ENCODE measurements around the gene CRYM.
"Not testable (repeated sequence)": the region's sequence is repeated elsewhere in the genome, so short reads cannot be mapped to it uniquely, and the experiment has no call there.

CRYM gene

GRCh38 chr16:21276090-21276489 lies 2.0 kb downstream of the CRYM start:
- no peak for DNase-seq (ENCODE audit: insufficient read length)
- FAIRE-seq, result no peak
- TF ChIP-seq POLR2A (IDR thresholded peaks at IDR 0.05; ENCODE audit: low read depth, low read length) (no peak), POLR2AphosphoS5 (IDR thresholded peaks at IDR 0.05; ENCODE audit: low read depth, low read length) (no peak), TAF1 (IDR thresholded peaks at IDR 0.05; ENCODE audit: borderline replicate concordance, low read depth, low read length) (no peak)

GRCh38 chr16:21275529-21275928 lies 2.6 kb downstream of the CRYM start:
- TF ChIP-seq POLR2AphosphoS5 (IDR thresholded peaks at IDR 0.05; ENCODE audit: low read depth, low read length), result no peak
- TF ChIP-seq TAF1 (IDR thresholded peaks at IDR 0.05; ENCODE audit: borderline replicate concordance, low read depth, low read length), result no peak
- TF ChIP-seq POLR2A (IDR thresholded peaks at IDR 0.05; ENCODE audit: low read depth, low read length), result no peak
- FAIRE-seq (no peak), DNase-seq (ENCODE audit: insufficient read length) (no peak)

- FAIRE-seq (peak; percentile 70), DNase-seq (ENCODE audit: insufficient read length) (no peak)
- TF ChIP-seq POLR2AphosphoS5 (IDR thresholded peaks at IDR 0.05; ENCODE audit: low read depth, low read length), result no peak
- no peak for TF ChIP-seq POLR2A (IDR thresholded peaks at IDR 0.05; ENCODE audit: low read depth, low read length)
- TF ChIP-seq TAF1 (IDR thresholded peaks at IDR 0.05; ENCODE audit: borderline replicate concordance, low read depth, low read length), result no peak
These were observed 3.8 kb downstream of the CRYM start for GRCh38 chr16:21274172-21274726.

GRCh38 chr16:21272763-21273162 lies 5.3 kb downstream of the CRYM start:
- not testable (repeated sequence) for FAIRE-seq; DNase-seq (ENCODE audit: insufficient read length)

- TF ChIP-seq POLR2A (IDR thresholded peaks at IDR 0.05; ENCODE audit: low read depth, low read length), result no peak
- no peak for TF ChIP-seq TAF1 (IDR thresholded peaks at IDR 0.05; ENCODE audit: borderline replicate concordance, low read depth, low read length)
- TF ChIP-seq POLR2AphosphoS5 (IDR thresholded peaks at IDR 0.05; ENCODE audit: low read depth, low read length), result no peak
- FAIRE-seq, result no peak
- DNase-seq (ENCODE audit: insufficient read length), result no peak
These were observed 5.8 kb downstream of the CRYM start for GRCh38 chr16:21272253-21272652.

GRCh38 chr16:21268236-21268635 lies 9.9 kb downstream of the CRYM start:
- DNase-seq (ENCODE audit: insufficient read length) (no peak), FAIRE-seq (no peak)
- no peak for TF ChIP-seq POLR2A (IDR thresholded peaks at IDR 0.05; ENCODE audit: low read depth, low read length)
- no peak for TF ChIP-seq TAF1 (IDR thresholded peaks at IDR 0.05; ENCODE audit: borderline replicate concordance, low read depth, low read length)
- no peak for TF ChIP-seq POLR2AphosphoS5 (IDR thresholded peaks at IDR 0.05; ENCODE audit: low read depth, low read length)

- FAIRE-seq (no peak), DNase-seq (ENCODE audit: insufficient read length) (no peak)
- TF ChIP-seq POLR2AphosphoS5 (IDR thresholded peaks at IDR 0.05; ENCODE audit: low read depth, low read length) (no peak), POLR2A (IDR thresholded peaks at IDR 0.05; ENCODE audit: low read depth, low read length) (no peak), TAF1 (IDR thresholded peaks at IDR 0.05; ENCODE audit: borderline replicate concordance, low read depth, low read length) (no peak)
These were observed 10.8 kb downstream of the CRYM start for GRCh38 chr16:21267298-21267697.

- no peak for TF ChIP-seq POLR2AphosphoS5 (IDR thresholded peaks at IDR 0.05; ENCODE audit: low read depth, low read length)
- no peak for TF ChIP-seq POLR2A (IDR thresholded peaks at IDR 0.05; ENCODE audit: low read depth, low read length)
- TF ChIP-seq TAF1 (IDR thresholded peaks at IDR 0.05; ENCODE audit: borderline replicate concordance, low read depth, low read length), result no peak
- FAIRE-seq, result no peak
- DNase-seq (ENCODE audit: insufficient read length), result no peak
These were observed 12.8 kb downstream of the CRYM start for GRCh38 chr16:21265104-21265837.

GRCh38 chr16:21264571-21265036 lies 13.5 kb downstream of the CRYM start:
- DNase-seq (ENCODE audit: insufficient read length) (no peak), FAIRE-seq (no peak)
- no peak for TF ChIP-seq POLR2AphosphoS5 (IDR thresholded peaks at IDR 0.05; ENCODE audit: low read depth, low read length)
- no peak for TF ChIP-seq TAF1 (IDR thresholded peaks at IDR 0.05; ENCODE audit: borderline replicate concordance, low read depth, low read length)
- no peak for TF ChIP-seq POLR2A (IDR thresholded peaks at IDR 0.05; ENCODE audit: low read depth, low read length)

GRCh38 chr16:21263640-21264570 lies 14.2 kb downstream of the CRYM start:
- FAIRE-seq (peak; percentile 63), DNase-seq (ENCODE audit: insufficient read length) (peak; percentile 34)
- no peak for TF ChIP-seq TAF1 (IDR thresholded peaks at IDR 0.05; ENCODE audit: borderline replicate concordance, low read depth, low read length)
- no peak for TF ChIP-seq POLR2A (IDR thresholded peaks at IDR 0.05; ENCODE audit: low read depth, low read length)
- TF ChIP-seq POLR2AphosphoS5 (IDR thresholded peaks at IDR 0.05; ENCODE audit: low read depth, low read length), result no peak

- DNase-seq (ENCODE audit: insufficient read length) (no peak), FAIRE-seq (no peak)
- TF ChIP-seq TAF1 (IDR thresholded peaks at IDR 0.05; ENCODE audit: borderline replicate concordance, low read depth, low read length) (no peak), POLR2A (IDR thresholded peaks at IDR 0.05; ENCODE audit: low read depth, low read length) (no peak), POLR2AphosphoS5 (IDR thresholded peaks at IDR 0.05; ENCODE audit: low read depth, low read length) (no peak)
These were observed 15.1 kb downstream of the CRYM start for GRCh38 chr16:21262779-21263639.
